Vagina (tissue), 2 donors: Measurements from ENCODE around the gene FAM78A. TPM values are rescaled to one million over a fixed set of nuclear protein-coding genes. Genes with fewer than 3 reads are reported as not detected.

Experiments used
- DNase-seq, 2 donors: peaks; one replicate each; pipeline ENCODE4 v3.0.0-alpha.2; 2017; ENCODE audit errors: extremely low spot score in 2 of 2
- H3K27ac ChIP-seq: fragments of 200-600 bp; sonication (generic); one replicate; pipeline ENCODE4 v1.5.1; 2019
- H3K27me3 ChIP-seq: fragments of 200-600 bp; sonication (generic); one replicate; pipeline ENCODE4 v1.5.1; 2019
- H3K36me3 ChIP-seq, 2 donors: fragments of 200-600 bp; sonication (generic); one replicate each; pipeline ENCODE4 v1.5.1; 2017 to 2019
- H3K4me1 ChIP-seq: fragments of 200-600 bp; sonication (generic); one replicate; pipeline ENCODE4 v1.5.1; 2019
- H3K4me3 ChIP-seq, 2 donors: fragments of 200-600 bp; sonication (generic); 1 replicate in 1 of 2; 2 replicates in 1 of 2; pipeline ENCODE4 v1.5.1; 2016 to 2019
- H3K9me3 ChIP-seq: fragments of 200-600 bp; sonication (generic); one replicate; pipeline ENCODE4 v1.5.1; 2019
- POLR2A ChIP-seq, 2 donors: fragments of 450-650 bp; IDR thresholded peaks; one replicate each; pipeline ENCODE4 v1.6.1; 2017; ENCODE audit warnings: antibody characterized with exemption in 2 of 2, mild to moderate bottlenecking in 2 of 2, moderate library complexity in 2 of 2
- POLR2AphosphoS5 ChIP-seq, 2 donors: sonication (generic); formaldehyde crosslinking; IDR thresholded peaks; one replicate each; pipeline ENCODE4 v1.9.0; 2017; ENCODE audit warnings: antibody characterized with exemption in 2 of 2, mild to moderate bottlenecking in 2 of 2, low read depth in 1 of 2; ENCODE audit not compliant: insufficient read depth in 1 of 2
- intact Hi-C: fragments of 100-400 bp; cut with DNase I; formaldehyde crosslinking; loops from one replicate; pipeline ENCODE4 v1.15.1; 2023
- total RNA-seq: library from RNA; depleted of rRNA; stranded (reverse); fragments of >200 nt; gene quantifications from one replicate; pipeline ENCODE4 v1.2.3, GENCODE V29; 2016
- TF ChIP-seq, protein P1 (sequence below), 3 experiments: fragments of 450-650 bp in 2 of 3; fragments of 200-600 bp in 1 of 3; sonication (generic) in 1 of 3; IDR thresholded peaks; one replicate each; pipeline ENCODE4 v1.5.1; 2017 to 2019; ENCODE audit warnings: antibody characterized with exemption in 3 of 3, mild to moderate bottlenecking in 2 of 3, moderate library complexity in 2 of 3

The FAM78A gene
- total RNA-seq, 1 donor from 2014 or later, result 2.5 TPM

DNA sequence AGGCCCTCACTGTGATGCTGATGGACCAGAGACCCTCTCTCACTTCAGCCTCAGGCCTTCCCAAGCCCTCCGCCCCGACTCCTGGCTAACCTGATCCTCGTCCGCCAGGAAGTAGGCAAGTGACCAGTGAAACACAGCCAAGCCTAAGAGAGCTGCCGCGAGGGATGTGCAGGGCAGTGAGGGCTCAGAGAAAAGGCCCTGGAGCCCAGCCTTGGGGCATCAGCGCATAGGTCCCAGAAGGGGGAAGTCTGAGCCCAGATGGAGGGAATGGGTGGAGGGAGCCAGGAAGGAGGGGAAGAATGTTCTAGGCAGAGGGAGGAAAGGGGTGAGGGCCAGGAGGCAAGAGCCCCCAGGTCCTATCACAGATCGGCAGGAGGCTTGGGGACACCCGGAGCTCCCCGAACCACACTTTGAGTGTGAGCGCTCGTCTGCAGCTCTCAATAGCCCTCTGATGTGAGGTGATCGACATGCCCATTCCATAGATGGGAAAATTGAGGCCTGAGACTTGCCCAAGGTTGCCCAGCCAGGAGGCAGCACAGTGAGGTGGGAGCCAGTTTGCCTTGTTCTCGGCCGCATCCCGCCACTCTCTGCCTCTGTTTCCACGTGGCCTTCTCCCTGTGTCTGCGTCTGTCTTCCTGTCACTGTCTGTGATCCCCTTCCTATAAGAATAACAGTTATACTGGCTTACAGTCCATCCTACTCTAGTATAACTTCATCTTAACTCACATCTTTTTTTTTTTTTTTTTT is 33.4 kb upstream of the FAM78A start:
- no peaks in the 10 kb centered on the region for H3K9me3 ChIP-seq
- no peak for DNase-seq
- intact Hi-C loops, result no loop called here
- H3K4me3 ChIP-seq, result no peak overlapping the region
- TF ChIP-seq POLR2AphosphoS5 (IDR thresholded peaks at IDR 0.05; ENCODE audit: insufficient read depth in 1 of 2, low read depth in 1 of 2) (no peak), POLR2A (IDR thresholded peaks at IDR 0.05) (no peak)
- TF ChIP-seq, protein P1, sequence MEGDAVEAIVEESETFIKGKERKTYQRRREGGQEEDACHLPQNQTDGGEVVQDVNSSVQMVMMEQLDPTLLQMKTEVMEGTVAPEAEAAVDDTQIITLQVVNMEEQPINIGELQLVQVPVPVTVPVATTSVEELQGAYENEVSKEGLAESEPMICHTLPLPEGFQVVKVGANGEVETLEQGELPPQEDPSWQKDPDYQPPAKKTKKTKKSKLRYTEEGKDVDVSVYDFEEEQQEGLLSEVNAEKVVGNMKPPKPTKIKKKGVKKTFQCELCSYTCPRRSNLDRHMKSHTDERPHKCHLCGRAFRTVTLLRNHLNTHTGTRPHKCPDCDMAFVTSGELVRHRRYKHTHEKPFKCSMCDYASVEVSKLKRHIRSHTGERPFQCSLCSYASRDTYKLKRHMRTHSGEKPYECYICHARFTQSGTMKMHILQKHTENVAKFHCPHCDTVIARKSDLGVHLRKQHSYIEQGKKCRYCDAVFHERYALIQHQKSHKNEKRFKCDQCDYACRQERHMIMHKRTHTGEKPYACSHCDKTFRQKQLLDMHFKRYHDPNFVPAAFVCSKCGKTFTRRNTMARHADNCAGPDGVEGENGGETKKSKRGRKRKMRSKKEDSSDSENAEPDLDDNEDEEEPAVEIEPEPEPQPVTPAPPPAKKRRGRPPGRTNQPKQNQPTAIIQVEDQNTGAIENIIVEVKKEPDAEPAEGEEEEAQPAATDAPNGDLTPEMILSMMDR (IDR thresholded peaks at IDR 0.05), result no peak
- no peaks in the 10 kb centered on the region for H3K27me3 ChIP-seq
- H3K36me3 ChIP-seq, result no peaks in the 10 kb centered on the region
- H3K27ac ChIP-seq, result no peak overlapping the region
- no peaks in the 10 kb centered on the region for H3K4me1 ChIP-seq

DNA sequence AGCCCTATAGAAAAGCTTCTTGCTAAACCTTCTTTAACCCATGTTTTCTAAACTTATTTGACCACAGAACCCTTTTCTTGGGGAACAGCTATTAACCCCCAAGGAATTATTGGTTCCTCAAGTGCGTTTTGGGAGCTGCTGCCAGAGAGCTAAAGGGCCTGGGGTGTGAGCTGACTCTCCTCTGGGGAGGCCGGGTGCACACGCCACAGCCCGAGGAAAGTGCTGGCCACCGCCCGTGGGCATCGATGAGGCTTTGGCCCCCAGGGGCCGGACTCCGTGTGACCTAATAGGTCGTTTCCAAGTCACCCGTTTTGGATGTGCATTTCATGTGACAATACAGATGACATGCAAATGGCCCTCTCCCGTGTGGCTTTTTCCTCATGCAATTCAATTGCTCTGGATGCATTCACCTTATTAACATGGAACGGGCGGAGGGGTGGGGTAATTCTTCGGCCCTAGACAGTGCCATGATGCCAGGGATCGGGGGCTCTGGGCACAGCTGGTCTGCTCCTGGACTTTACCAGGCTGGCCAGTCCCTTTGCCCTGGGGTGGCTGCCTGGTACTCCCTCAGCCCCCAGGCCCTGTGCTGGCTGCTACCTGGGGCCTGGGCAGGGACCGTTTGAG is 32.7 kb upstream of the FAM78A start:
- Histone ChIP-seq H3K9me3 (no peaks in the 10 kb centered on the region), H3K4me1 (no peaks in the 10 kb centered on the region), H3K27me3 (no peaks in the 10 kb centered on the region), H3K4me3 (no peak overlapping the region), H3K36me3 (no peaks in the 10 kb centered on the region), H3K27ac (no peak overlapping the region)
- intact Hi-C loops, result no loop called here
- TF ChIP-seq, protein P1 (IDR thresholded peaks at IDR 0.05), result no peak
- no peak for TF ChIP-seq POLR2AphosphoS5 (IDR thresholded peaks at IDR 0.05; ENCODE audit: insufficient read depth in 1 of 2, low read depth in 1 of 2)
- TF ChIP-seq POLR2A (IDR thresholded peaks at IDR 0.05), result no peak
- no peak for DNase-seq

DNA sequence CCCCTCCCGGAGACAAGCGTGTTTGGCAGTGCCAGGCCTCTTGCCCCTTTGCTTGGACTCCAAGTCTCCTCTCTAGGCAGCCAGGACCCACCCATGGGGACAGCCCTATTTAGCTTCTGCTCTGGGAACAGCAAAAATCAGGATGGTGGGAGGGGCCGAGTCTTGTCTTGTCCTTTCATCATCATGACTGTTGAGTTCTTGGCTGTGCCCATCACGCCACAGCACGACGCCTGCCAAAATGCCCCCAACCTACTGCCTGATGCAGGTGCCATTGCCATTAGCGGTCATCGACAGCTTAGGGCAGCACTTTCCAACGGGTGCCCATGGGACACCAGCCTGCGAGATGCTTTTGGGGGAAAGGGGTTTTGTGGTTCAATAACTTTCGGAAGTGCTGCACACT is 32.1 kb upstream of the FAM78A start:
- no peak for TF ChIP-seq POLR2AphosphoS5 (IDR thresholded peaks at IDR 0.05; ENCODE audit: insufficient read depth in 1 of 2, low read depth in 1 of 2)
- TF ChIP-seq, protein P1 (IDR thresholded peaks at IDR 0.05), result no peak
- no peak for TF ChIP-seq POLR2A (IDR thresholded peaks at IDR 0.05)
- intact Hi-C loops, result no loop called here
- no peak overlapping the region for H3K4me3 ChIP-seq
- no peaks in the 10 kb centered on the region for H3K27me3 ChIP-seq
- H3K36me3 ChIP-seq, result no peaks in the 10 kb centered on the region
- H3K9me3 ChIP-seq, result no peaks in the 10 kb centered on the region
- no peaks in the 10 kb centered on the region for H3K4me1 ChIP-seq
- no peak overlapping the region for H3K27ac ChIP-seq
- no peak for DNase-seq

DNA sequence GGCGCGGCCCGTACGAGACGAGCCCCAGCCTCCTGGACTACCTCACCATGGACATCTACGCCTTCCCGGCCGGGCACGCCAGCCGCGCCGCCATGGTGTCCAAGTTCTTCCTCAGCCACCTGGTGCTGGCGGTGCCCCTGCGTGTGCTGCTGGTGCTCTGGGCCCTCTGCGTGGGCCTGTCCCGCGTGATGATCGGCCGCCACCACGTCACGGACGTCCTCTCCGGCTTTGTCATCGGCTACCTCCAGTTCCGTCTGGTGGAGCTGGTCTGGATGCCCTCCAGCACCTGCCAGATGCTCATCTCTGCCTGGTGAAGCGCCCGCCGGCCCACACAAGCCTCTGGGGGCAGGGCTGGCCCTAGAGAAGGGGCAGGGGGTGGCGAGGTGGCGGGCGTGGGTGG is 31.7 kb upstream of the FAM78A start:
- no peaks in the 10 kb centered on the region for H3K27me3 ChIP-seq
- no peak for DNase-seq
- H3K27ac ChIP-seq, result no peak overlapping the region

More for the DNA sequence above, 31.7 kb upstream of the FAM78A start:
- intact Hi-C loops, result no loop called here
- no peak overlapping the region for H3K4me3 ChIP-seq
- no peaks in the 10 kb centered on the region for H3K9me3 ChIP-seq
- TF ChIP-seq POLR2AphosphoS5 (IDR thresholded peaks at IDR 0.05; ENCODE audit: insufficient read depth in 1 of 2, low read depth in 1 of 2) (no peak), POLR2A (IDR thresholded peaks at IDR 0.05) (no peak)
- TF ChIP-seq, protein P1 (IDR thresholded peaks at IDR 0.05), result no peak
- H3K36me3 ChIP-seq, result no peaks in the 10 kb centered on the region
- H3K4me1 ChIP-seq, result no peaks in the 10 kb centered on the region
